ENCODE measurements around the gene TCF15.
"Not testable (repeated sequence)": the region's sequence is repeated elsewhere in the genome, so short reads cannot be mapped to it uniquely, and the experiment has no call there.

Gene TCF15

GRCh38 chr20:642013-642397, 31.9 kb upstream of the TCF15 start:
- DNase-seq, result not testable (repeated sequence)

DNA sequence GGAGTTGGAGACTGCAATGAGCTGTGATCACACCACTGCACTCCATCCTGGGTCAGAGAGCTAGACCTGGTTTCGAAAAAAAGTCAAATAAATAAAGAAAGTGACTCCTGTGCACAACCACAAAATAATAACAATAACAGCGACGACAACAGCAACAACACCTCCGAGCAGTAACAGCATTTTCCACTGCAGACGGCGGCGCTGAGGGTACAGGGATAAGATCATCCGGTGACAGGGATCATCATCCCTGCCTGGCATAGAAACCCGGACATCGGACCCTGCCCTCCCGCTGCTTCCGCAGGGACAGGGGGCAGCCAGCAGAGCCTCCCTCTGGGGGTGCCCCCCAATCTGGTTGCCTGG, 31.4 kb upstream of the TCF15 start:
- DNase-seq, result no peak

DNA sequence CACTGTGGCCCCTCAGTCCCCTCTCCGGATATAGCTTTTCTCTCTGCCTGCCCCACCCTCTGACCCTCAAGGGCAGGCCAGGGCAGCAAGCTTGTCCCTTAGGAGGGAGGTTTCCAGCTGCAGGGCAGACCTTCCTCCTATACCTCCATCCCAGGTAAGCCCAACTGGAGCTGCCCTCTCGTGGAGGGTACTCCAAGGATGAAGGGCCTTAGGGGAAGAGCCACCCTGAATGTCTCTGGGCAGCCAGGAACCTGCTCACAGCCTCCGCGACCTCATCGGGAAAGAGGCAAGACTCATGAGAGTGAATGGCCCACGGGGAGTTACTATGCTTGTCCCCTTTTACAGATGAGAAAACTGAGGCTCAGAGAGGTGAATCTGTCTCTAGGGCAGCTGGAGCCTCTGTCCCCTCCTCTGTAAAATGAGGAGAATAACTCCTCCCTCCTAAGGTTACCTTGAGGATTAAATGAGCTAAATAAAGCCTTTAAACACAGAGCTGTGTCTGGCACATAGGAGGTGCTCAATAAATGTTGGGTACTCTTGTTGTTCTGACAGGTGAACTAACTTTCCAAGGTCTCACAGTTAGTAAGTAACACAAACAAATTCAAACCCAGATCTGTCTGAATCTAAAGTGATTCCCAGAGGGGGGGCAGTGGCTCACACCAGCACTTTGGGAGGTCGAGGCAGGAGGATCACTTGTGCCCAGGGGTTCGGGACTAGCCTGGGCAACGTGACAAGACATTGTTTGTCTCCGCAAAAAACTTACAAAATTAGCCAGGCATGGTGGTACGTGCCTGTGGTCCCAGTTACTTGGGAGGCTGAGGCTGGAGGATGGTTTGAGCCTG, 30.8 kb upstream of the TCF15 start:
- no peak for DNase-seq

DNA sequence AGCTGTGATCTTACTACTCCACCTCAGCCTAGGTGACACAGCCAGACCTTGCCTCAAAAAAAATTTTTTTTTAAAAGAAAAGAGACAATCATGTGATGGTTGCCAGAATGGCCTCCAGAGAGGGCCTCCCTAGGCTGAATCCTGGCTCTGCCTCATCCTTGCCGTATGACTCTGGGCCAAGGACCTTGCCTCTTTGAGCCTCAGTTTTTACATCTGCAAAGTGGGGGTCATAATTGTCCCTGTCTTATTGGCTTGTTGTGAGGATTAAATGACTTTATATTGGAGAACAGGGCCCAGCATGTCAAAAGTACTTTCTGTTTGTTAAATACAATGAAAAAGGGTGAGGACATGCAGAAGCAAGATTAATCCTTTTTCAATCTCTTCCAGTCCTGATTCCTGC, 28.5 kb upstream of the TCF15 start:
- DNase-seq, result no peak

GRCh38 chr20:637559-637958, 27.4 kb upstream of the TCF15 start:
- DNase-seq, result no peak

GRCh38 chr20:635893-636338, 25.8 kb upstream of the TCF15 start:
- no peak for DNase-seq

GRCh38 chr20:635028-635892, 25.2 kb upstream of the TCF15 start:
- no peak for DNase-seq

DNA sequence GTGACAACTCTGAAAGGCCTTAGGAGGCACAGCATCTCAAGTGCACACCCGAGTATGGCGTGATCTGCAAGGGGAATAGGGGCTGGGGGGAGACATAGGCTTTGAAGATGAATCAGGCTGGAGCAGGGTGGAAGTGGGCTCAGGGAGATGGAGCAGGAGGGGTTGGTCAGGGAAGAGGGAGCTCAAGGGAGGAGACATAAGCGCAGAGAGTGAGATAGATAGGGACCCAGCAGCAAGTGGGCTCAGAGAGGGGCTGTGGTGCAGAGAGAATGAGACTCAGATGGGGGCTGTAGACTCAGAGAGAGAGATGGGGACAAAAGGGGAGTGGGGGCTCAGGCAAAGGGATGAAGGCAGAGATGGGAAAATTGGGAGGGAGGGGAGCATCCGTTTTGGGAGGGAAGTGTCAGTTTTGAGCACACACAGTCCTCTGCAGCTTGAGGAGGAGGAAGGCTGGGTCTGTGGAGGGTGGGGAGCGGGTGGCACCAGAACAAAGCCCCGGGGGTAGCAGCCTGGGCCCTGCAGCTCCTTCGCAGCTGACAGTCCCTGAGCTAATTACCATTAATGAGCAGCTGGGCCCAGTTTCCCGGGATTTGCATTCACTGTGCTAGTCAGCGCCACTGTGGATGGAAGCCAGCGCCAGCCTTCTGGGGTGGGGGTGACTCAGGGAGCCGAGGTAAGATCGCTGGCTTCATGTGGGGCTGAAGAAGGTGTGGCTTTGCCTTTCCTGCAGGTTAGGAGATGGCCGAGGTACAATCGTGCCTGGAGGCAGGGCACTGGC, 24.2 kb upstream of the TCF15 start:
- no peak for DNase-seq

GRCh38 chr20:631101-631500, 21.0 kb upstream of the TCF15 start:
- no peak for DNase-seq

DNA sequence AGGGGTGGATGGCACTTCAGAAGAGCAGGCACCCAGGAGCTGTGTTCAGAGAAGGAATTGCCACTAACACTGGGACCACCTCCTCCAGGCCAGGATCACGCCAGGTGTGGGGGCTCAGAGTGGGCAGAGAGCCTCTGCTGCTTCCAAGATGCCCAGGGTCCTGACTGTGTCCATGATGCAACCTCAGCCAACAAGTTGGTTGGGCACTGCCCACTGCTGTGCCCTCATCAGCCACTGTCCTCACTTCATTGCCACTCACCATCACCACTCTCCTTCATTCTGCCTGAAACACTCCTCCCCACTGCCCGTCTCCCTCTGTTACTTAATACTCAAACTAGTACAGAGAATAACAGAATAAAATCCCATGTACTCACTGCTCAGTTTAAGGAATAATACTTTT, 16.5 kb upstream of the TCF15 start:
- DNase-seq, result no peak

GRCh38 chr20:625360-625932, 15.3 kb upstream of the TCF15 start:
- no peak for DNase-seq

DNA sequence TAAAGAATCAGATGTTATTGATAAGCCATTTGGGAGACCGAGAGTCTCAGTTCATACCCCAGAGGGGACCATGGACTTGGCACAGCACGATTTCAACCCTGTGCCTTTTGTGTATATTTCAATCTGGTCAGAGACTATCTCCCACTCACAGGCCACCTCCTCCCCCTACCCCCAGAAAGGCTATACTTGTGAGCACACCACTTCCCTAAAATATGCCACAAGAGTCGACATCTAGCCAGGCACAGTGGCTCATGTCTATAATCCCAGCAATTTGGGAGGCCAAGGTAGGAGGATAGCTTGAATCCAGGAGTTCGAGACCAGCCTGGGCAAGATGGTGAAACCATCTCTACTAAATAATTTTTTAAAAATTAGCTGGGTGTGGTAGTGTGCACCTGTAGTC, 13.6 kb upstream of the TCF15 start:
- DNase-seq, result no peak

DNA sequence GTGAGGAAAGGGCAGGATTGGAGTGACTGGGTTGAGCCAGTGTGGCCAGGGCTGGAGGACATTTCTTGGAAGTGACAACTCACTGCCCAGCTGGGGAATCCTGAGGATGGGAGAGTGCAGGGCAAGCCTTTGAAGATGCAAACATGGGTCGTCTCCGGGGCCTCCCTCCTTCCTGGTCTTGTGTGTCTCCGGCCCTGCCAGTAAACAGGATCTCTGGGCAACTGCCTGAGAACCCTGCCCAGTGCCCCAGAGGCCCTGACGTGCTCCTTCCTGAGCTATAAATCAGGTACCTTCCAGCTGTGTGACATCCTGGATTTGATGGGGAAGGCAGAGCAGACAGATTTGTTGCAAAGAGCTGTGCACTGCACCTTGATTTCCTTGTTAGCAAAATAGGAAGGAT, 12.9 kb upstream of the TCF15 start:
- no peak for DNase-seq

- no peak for DNase-seq
Observed at GRCh38 chr20:622161-622560, 12.1 kb upstream of the TCF15 start.

DNA sequence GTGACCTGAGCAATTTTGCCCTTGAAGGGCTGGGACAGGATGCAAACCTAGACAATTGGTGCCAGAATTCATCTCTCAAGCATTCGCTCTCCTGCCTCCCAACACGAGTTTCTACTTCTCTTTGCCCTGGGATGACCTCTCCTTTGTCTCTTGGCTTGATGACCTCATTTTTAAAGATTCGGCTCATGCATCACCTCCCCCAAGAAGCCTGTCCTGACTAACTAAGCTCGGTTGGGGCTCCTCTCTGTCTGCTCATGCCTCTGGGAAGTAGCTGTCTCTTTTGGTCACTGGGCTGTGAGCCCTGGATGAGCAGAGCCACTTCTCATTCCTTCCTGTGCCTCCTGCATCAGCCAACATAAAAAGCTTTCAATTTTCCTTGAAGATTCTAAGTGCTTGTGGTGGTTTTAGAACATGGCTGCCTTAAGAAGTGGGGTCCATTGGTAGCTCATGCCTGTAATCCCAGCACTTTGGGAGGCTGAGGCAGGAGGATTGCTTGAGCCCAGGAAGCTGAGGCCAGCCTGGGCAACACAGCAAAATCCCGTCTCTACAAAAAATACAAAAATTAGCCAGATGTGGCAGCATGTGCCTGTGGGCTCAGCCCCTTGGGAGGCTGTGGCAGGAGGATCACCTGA, 11.1 kb upstream of the TCF15 start:
- DNase-seq, result no peak

DNA sequence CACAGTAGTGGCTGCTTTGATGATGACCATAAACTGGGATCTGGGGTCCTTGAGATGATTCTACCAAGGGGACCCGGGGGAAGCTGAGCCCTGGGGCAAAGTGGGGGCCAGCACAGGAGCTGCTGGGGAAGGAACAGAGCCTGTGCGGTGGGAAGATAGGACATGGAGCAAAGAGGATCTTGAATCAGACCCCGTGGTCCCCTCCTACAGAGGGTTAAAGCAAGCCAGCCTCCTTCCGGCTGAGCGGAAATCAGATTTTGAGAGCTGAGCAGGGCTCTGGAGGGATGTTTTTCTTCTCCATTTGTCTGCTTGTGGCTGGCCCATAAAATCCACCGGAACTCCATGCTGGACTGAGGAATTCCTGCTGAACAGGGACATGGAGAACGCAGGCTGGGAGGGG, 10.1 kb upstream of the TCF15 start:
- no peak for DNase-seq

- no peak for DNase-seq
Observed at GRCh38 chr20:618980-619379, 8.9 kb upstream of the TCF15 start.

DNA sequence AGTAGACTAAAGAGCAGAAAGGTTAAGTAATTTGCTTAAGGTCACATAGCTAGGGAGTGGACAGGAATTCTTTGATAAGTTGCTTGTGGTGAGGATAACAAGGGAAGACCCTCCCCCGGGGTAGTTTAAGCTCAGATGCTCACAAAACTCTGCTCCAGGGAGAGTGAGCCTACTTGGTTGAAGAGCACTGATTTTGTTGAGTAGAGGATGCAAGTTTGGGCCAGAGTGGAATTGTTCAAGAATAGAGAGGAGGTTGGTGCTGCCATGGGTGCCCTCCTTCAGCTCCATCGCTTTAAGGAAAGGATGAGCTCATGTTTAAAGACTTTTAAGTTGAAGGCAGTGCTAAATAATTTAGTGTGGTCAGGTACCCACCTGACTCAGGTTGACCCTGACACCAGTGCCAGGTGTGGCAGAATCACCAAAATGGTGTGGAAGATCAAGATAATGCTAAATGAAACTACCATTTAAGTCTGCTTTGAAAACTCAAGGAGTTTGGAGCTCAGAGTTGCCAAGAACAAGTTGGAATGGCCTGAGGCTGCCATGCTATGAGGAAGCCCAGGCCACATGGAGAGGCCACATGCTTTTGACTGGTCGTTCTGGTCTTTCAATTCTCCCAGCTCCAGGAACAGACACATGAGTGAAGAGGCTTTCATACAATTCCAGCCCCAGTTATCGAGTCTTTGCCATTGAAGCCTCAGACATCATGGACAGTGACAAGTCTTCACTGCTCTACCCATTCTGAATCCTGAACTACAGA, 8.0 kb upstream of the TCF15 start:
- DNase-seq, result no peak

- DNase-seq, result no peak
Observed at GRCh38 chr20:615514-615913, 5.4 kb upstream of the TCF15 start.

DNA sequence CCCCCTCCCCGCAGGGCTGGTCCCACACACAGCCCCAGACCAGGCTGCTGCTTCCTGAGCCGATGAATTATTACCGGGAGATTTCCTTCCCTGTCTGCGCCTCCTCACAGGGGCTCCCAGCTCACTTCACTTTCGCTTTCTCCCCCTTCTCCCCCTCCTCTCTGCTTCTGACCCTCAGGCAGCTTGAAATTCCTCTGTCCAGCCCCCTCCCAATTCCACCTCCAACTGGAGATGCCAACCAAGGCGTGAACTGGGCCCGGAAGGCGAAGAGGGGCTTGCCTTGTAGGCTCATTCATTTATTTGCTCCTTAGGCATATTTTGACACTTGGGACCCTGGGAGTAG, 1.7 kb upstream of the TCF15 start:
- no peak for DNase-seq

DNA sequence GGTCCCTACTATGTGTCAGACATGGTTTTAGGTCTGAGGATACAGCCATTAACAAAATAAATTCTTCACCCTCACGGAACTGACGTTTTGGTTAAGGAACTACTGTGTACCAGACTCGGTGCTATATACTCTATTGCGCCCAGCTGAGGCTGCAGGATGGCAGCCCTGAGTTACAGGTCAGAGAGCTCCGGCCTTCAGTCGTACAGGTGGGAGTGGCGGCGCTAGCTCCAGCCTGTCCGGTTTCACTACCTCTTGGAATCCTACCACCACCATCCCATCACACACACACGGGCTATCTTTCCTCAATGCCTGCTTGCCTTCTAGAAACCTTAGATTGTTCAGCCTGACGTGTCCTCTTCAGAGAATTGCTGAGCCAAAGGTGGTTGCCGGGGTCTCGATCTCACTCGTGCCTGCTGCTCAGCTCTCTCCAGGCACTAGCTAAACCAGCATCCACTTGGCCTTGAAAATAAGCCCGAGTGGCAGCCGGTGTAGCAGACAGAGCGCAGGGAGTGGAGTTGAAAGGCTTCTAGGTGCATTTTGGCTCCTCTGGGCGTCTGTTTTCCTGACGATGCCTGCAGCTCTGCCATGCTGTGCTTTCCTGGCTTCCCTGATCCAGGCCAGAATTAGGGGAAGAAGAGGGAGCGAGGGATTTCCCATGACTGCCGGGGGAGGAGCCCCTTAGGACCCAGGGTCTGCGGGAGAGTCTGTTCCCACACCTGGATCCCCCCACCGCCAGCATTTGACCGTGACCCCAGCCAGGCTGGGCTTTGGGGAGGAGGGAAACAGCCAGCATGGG, 1.1 kb upstream of the TCF15 start:
- DNase-seq, result no peak

All from stimulated activated CD8-positive, alpha-beta memory T cell treated with anti-CD3 and anti-CD28 coated beads, Interleukin-4, amount 100 ng/mL, for 48 hours (primary cell).